Measurements from ENCODE around the gene PRKAR1B.

- no peak for TF ChIP-seq TAF1 (IDR thresholded peaks at IDR 0.05; ENCODE audit: low read depth)
- no peak for TF ChIP-seq ZBTB7A (IDR thresholded peaks at IDR 0.05; ENCODE audit: low read depth)
- TF ChIP-seq, protein P1, sequence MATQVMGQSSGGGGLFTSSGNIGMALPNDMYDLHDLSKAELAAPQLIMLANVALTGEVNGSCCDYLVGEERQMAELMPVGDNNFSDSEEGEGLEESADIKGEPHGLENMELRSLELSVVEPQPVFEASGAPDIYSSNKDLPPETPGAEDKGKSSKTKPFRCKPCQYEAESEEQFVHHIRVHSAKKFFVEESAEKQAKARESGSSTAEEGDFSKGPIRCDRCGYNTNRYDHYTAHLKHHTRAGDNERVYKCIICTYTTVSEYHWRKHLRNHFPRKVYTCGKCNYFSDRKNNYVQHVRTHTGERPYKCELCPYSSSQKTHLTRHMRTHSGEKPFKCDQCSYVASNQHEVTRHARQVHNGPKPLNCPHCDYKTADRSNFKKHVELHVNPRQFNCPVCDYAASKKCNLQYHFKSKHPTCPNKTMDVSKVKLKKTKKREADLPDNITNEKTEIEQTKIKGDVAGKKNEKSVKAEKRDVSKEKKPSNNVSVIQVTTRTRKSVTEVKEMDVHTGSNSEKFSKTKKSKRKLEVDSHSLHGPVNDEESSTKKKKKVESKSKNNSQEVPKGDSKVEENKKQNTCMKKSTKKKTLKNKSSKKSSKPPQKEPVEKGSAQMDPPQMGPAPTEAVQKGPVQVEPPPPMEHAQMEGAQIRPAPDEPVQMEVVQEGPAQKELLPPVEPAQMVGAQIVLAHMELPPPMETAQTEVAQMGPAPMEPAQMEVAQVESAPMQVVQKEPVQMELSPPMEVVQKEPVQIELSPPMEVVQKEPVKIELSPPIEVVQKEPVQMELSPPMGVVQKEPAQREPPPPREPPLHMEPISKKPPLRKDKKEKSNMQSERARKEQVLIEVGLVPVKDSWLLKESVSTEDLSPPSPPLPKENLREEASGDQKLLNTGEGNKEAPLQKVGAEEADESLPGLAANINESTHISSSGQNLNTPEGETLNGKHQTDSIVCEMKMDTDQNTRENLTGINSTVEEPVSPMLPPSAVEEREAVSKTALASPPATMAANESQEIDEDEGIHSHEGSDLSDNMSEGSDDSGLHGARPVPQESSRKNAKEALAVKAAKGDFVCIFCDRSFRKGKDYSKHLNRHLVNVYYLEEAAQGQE (IDR thresholded peaks at IDR 0.05; ENCODE audit: low read depth) = no peak
- no peak for TF ChIP-seq NFIC (IDR thresholded peaks at IDR 0.05)
- TF ChIP-seq RAD21 (IDR thresholded peaks at IDR 0.05; ENCODE audit: low read depth) = no peak
- TF ChIP-seq, protein P2, sequence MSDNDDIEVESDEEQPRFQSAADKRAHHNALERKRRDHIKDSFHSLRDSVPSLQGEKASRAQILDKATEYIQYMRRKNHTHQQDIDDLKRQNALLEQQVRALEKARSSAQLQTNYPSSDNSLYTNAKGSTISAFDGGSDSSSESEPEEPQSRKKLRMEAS (IDR thresholded peaks at IDR 0.05) = peak; percentile 42; the same call in 1 of the 2 replicates
- no peak for TF ChIP-seq FOXM1 (IDR thresholded peaks at IDR 0.05; ENCODE audit: borderline replicate concordance, low read depth)
- no peak for TF ChIP-seq CREB1 (IDR thresholded peaks at IDR 0.05; ENCODE audit: low read depth)
- TF ChIP-seq TEAD4 (IDR thresholded peaks at IDR 0.05) = no peak
- no peak for TF ChIP-seq EP300 (IDR thresholded peaks at IDR 0.05; ENCODE audit: borderline replicate concordance)
Measured at GRCh38 chr7:767580-767940, 40.5 kb upstream of the PRKAR1B start.
